H1 (cell line): Measurements from ENCODE around the gene RHOB.

ENCODE experiments used
- CTCF ChIP-seq, 3 experiments: IDR thresholded peaks; 1 replicate in 2 of 3; 2 replicates in 1 of 3; pipeline versions ENCODE4 v1.5.1 to v1.6.1; 2011; ENCODE audit warnings: low read length in 3 of 3, mild to moderate bottlenecking in 3 of 3, inconsistent platforms in 2 of 3, low read depth in 1 of 3, moderate library complexity in 1 of 3; ENCODE audit not compliant: insufficient read depth in 1 of 3; ENCODE audit errors: control extremely low read depth in 1 of 3
- KDM5A ChIP-seq: fragments of 200-600 bp; IDR thresholded peaks from 2 replicates; pipeline ENCODE4 v1.7.1; 2012; ENCODE audit warnings: mild to moderate bottlenecking, low read length, inconsistent platforms, mixed read lengths
- NRF1 ChIP-seq: IDR thresholded peaks from 2 replicates; pipeline ENCODE4 v1.6.1; 2011; ENCODE audit warnings: mild to moderate bottlenecking, low read depth, low read length, improper control_type of control experiment
- SP1 ChIP-seq: IDR thresholded peaks from 2 replicates; pipeline ENCODE4 v1.6.1; 2011; ENCODE audit warnings: low read depth, low read length

- TF ChIP-seq CTCF (IDR thresholded peaks at IDR 0.05; ENCODE audit: control extremely low read depth in 1 of 3, insufficient read depth in 1 of 3, low read depth in 1 of 3, low read length in 3 of 3): no peak
- TF ChIP-seq SP1: no peak
- TF ChIP-seq NRF1: no peak
- no peak for TF ChIP-seq KDM5A
Measured at GRCh38 chr2:20427931-20428526, 18.8 kb upstream of the RHOB start.
